ENCODE results near the gene TROAP. TPM values are rescaled to one million over a fixed set of nuclear protein-coding genes. Genes with fewer than 3 reads are reported as not detected.
"Not testable (repeated sequence)": the region's sequence is repeated elsewhere in the genome, so short reads cannot be mapped to it uniquely, and the experiment has no call there.

Gene TROAP
- total RNA-seq, 1 experiment from 2014 or later: 75.3 TPM

GRCh38 chr12:49332891-49333371 lies 9.9 kb downstream of the TROAP start:
- no peak overlapping the region for H3K23ac ChIP-seq (ENCODE audit: insufficient read length, low read depth, low read length)
- no peak overlapping the region for H3K4ac ChIP-seq (ENCODE audit: low read depth, low read length)
- no peak overlapping the region for H3K14ac ChIP-seq (ENCODE audit: insufficient read depth, low read length)
- no peak for DNase-seq
- no peak overlapping the region for H3K27ac Mint-ChIP-seq
- no CpG with 5 or more reads among the region's 40 CpGs for WGBS (ENCODE audit: extremely low coverage, insufficient read length, low lambda C conversion rate)
- peaks cover 8 to 29% (median 28%) of the 10 kb centered on the region in 3 experiments; a peak in 6 of 7 replicates for H3K36me3 Mint-ChIP-seq (ENCODE audit: insufficient read depth in 1 of 3, low read depth in 3 of 3)
- H3K27me3 Mint-ChIP-seq (ENCODE audit: low read depth): peaks cover 55% of the 10 kb centered on the region
- no peak overlapping the region for H2BK120ac ChIP-seq (ENCODE audit: low read depth, low read length, poor library complexity, severe bottlenecking)
- H3K79me1 ChIP-seq (ENCODE audit: insufficient read depth, low read depth, low read length, poor library complexity, severe bottlenecking): no peaks in the 10 kb centered on the region
- no peak overlapping the region for H4K8ac ChIP-seq (replicated peaks; ENCODE audit: insufficient read length, low read depth, low read length)
- H3K4me2 ChIP-seq (ENCODE audit: insufficient read depth, insufficient read length, low read length): no peak overlapping the region
- peaks cover 0 to 3% of the 10 kb centered on the region in 2 experiments; a peak in 1 of 5 replicates for H3K9me3 Mint-ChIP-seq
- no peaks in the 10 kb centered on the region for H3K4me1 ChIP-seq (ENCODE audit: insufficient read depth, low read length)
- no peak overlapping the region for H3K56ac ChIP-seq (ENCODE audit: insufficient read length, low read depth, low read length)
- H3K4me1 Mint-ChIP-seq: peaks cover 7 to 13% of the 10 kb centered on the region in 2 experiments
- H3K23me2 ChIP-seq (ENCODE audit: insufficient read length, low read depth, low read length, poor library complexity, severe bottlenecking): peaks cover 9% of the 10 kb centered on the region
- H2BK12ac ChIP-seq (ENCODE audit: insufficient read length, low read depth, low read length): no peak overlapping the region
- no peak overlapping the region for H2AK5ac ChIP-seq (ENCODE audit: insufficient read length, low read length)
- H2BK5ac ChIP-seq (ENCODE audit: insufficient read length, low read length): no peak overlapping the region
- H2BK15ac ChIP-seq (ENCODE audit: low read depth, low read length): no peak overlapping the region
- no peak overlapping the region for H4K91ac ChIP-seq (ENCODE audit: insufficient read length, low read depth, low read length)
- H2AFZ ChIP-seq (ENCODE audit: low read length): no peak overlapping the region
- H2BK20ac ChIP-seq (ENCODE audit: low read depth, low read length, poor library complexity, severe bottlenecking): no peak overlapping the region
- no peak overlapping the region for H3K9ac ChIP-seq (ENCODE audit: extremely low read depth, insufficient read length, low read length)
- H3K18ac ChIP-seq (ENCODE audit: insufficient read length, low read depth, low read length): no peak overlapping the region
- peak overlapping the region in 1 of 2 experiments; percentile 75; a peak in 3 of 5 replicates for H3K4me3 Mint-ChIP-seq
- no peak overlapping the region for H3T11ph ChIP-seq (ENCODE audit: low read length)
- no peak for TF ChIP-seq CTCF (conservative IDR thresholded peaks at IDR 0.05)
- no peak overlapping the region for H4K5ac ChIP-seq (ENCODE audit: insufficient read length, low read depth, low read length)
- no peaks in the 10 kb centered on the region for H3K9me3 ChIP-seq (ENCODE audit: control insufficient read depth, low read depth, low read length)
- H3K27me3 ChIP-seq (ENCODE audit: insufficient read depth, low read length): peaks cover 32% of the 10 kb centered on the region; the same call in 1 of the 2 replicates
- no peak overlapping the region for H3K27ac ChIP-seq (ENCODE audit: insufficient read length, low read depth, low read length)
- H4K20me1 ChIP-seq (ENCODE audit: control insufficient read depth, insufficient read depth, insufficient read length): no peaks in the 10 kb centered on the region
- H3K79me2 ChIP-seq (ENCODE audit: insufficient read depth, low read length): no peaks in the 10 kb centered on the region

DNA sequence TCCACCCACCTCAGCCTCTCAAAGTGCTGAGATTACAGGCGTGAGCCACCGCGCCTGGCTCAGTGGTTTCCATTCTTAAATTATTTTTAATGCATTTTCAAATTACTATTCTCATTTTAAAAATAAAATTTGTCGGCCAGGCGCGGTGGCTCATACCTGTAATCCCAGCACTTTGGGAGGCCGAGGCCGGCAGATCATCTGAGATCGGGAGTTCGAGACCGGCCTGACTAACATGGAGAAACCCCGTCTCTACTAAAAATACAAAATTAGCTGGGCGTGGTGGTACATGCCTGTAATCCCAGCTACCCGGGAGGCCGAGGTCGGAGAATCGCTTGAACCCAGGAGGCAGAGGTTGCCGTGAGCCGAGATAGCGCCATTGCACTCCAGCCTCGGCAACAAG lies 10.7 kb downstream of the TROAP start:
- not testable (repeated sequence) for H2BK15ac ChIP-seq (ENCODE audit: low read depth, low read length); H3K4me2 ChIP-seq (ENCODE audit: insufficient read depth, insufficient read length, low read length); H3K9me3 ChIP-seq (ENCODE audit: control insufficient read depth, low read depth, low read length); H2AFZ ChIP-seq (ENCODE audit: low read length); H3K4ac ChIP-seq (ENCODE audit: low read depth, low read length); H3K9me3 Mint-ChIP-seq; H3K23ac ChIP-seq (ENCODE audit: insufficient read length, low read depth, low read length); H2AK5ac ChIP-seq (ENCODE audit: insufficient read length, low read length); H4K8ac ChIP-seq (replicated peaks; ENCODE audit: insufficient read length, low read depth, low read length); H3K23me2 ChIP-seq (ENCODE audit: insufficient read length, low read depth, low read length, poor library complexity, severe bottlenecking); H2BK12ac ChIP-seq (ENCODE audit: insufficient read length, low read depth, low read length); H3K9ac ChIP-seq (ENCODE audit: extremely low read depth, insufficient read length, low read length); H3K27ac Mint-ChIP-seq; H3K79me2 ChIP-seq (ENCODE audit: insufficient read depth, low read length); H2BK20ac ChIP-seq (ENCODE audit: low read depth, low read length, poor library complexity, severe bottlenecking); H4K91ac ChIP-seq (ENCODE audit: insufficient read length, low read depth, low read length); H2BK120ac ChIP-seq (ENCODE audit: low read depth, low read length, poor library complexity, severe bottlenecking); H4K5ac ChIP-seq (ENCODE audit: insufficient read length, low read depth, low read length); H4K20me1 ChIP-seq (ENCODE audit: control insufficient read depth, insufficient read depth, insufficient read length); H3K18ac ChIP-seq (ENCODE audit: insufficient read length, low read depth, low read length); H2BK5ac ChIP-seq (ENCODE audit: insufficient read length, low read length); H3K56ac ChIP-seq (ENCODE audit: insufficient read length, low read depth, low read length); H3T11ph ChIP-seq (ENCODE audit: low read length); H3K4me1 ChIP-seq (ENCODE audit: insufficient read depth, low read length); H3K27ac ChIP-seq (ENCODE audit: insufficient read length, low read depth, low read length); H3K79me1 ChIP-seq (ENCODE audit: insufficient read depth, low read depth, low read length, poor library complexity, severe bottlenecking); H3K4me3 Mint-ChIP-seq; H3K14ac ChIP-seq (ENCODE audit: insufficient read depth, low read length); DNase-seq
- peaks cover 7 to 24% (median 24%) of the 10 kb centered on the region in 3 experiments; a peak in 6 of 7 replicates for H3K36me3 Mint-ChIP-seq (ENCODE audit: insufficient read depth in 1 of 3, low read depth in 3 of 3)
- no CpG with 5 or more reads among the region's 21 CpGs for WGBS (ENCODE audit: extremely low coverage, insufficient read length, low lambda C conversion rate)
- peaks cover 41% of the 10 kb centered on the region; the same call in 1 of the 2 replicates for H3K27me3 ChIP-seq (ENCODE audit: insufficient read depth, low read length)
- H3K4me1 Mint-ChIP-seq: peaks cover 15 to 21% of the 10 kb centered on the region in 2 experiments
- H3K27me3 Mint-ChIP-seq (ENCODE audit: low read depth): peaks cover 63% of the 10 kb centered on the region

Data from H9 (cell line).